Lung (tissue), 12 donors: ENCODE data around the gene NUP98. TPM values are rescaled to one million over a fixed set of nuclear protein-coding genes. Genes with fewer than 3 reads are reported as not detected.

Experiments
- ATAC-seq: fragments of 200-7000 bp; cut with Tn5 transposase; one replicate; pipeline ENCODE4 v1.9.1; 2020; ENCODE audit warnings: moderate number of reproducible peaks; ENCODE audit not compliant: insufficient read depth, low FRiP score
- DNase-seq, 3 donors: peaks; one replicate each; pipeline ENCODE4 v3.0.0-alpha.2; 2013 to 2017
- H3K27ac ChIP-seq, 2 donors: one replicate each; pipeline ENCODE4 v1.5.1; 2013; ENCODE audit warnings: mild to moderate bottlenecking in 2 of 2, moderate library complexity in 2 of 2, control low read depth in 1 of 2, inconsistent platforms in 1 of 2, low read depth in 1 of 2, low read length in 1 of 2
- H3K27me3 ChIP-seq, 3 donors: one replicate each; pipeline ENCODE4 v1.5.1; 2013; ENCODE audit warnings: low read length in 2 of 3; ENCODE audit not compliant: control insufficient read depth in 3 of 3, insufficient read depth in 3 of 3
- H3K36me3 ChIP-seq, 4 donors: one replicate each; pipeline ENCODE4 v1.5.1; 2013; ENCODE audit warnings: low read length in 4 of 4, mild to moderate bottlenecking in 1 of 4, moderate library complexity in 1 of 4; ENCODE audit not compliant: control insufficient read depth in 4 of 4, insufficient read depth in 4 of 4
- H3K4me1 ChIP-seq, 5 donors: one replicate each; pipeline ENCODE4 v1.5.1; 2013; ENCODE audit warnings: low read length in 5 of 5, mild to moderate bottlenecking in 2 of 5, moderate library complexity in 1 of 5; ENCODE audit not compliant: control insufficient read depth in 5 of 5, insufficient read depth in 5 of 5
- H3K4me3 ChIP-seq: one replicate; pipeline ENCODE4 v1.5.1; 2013; ENCODE audit warnings: mild to moderate bottlenecking, control low read depth, moderate library complexity
- H3K9ac ChIP-seq, 2 donors: one replicate each; pipeline ENCODE4 v1.5.1; 2013; ENCODE audit warnings: low read length in 2 of 2, control low read depth in 1 of 2; ENCODE audit not compliant: insufficient read depth in 1 of 2
- H3K9me3 ChIP-seq, 4 donors: one replicate each; pipeline ENCODE4 v1.5.1; 2013; ENCODE audit warnings: low read length in 3 of 4, mild to moderate bottlenecking in 1 of 4, moderate library complexity in 1 of 4; ENCODE audit not compliant: control insufficient read depth in 4 of 4, insufficient read depth in 3 of 4
- WGBS, 2 donors: extraction: QIAGEN DNeasy Blood & Tissue Kit; methylation state at CpG; one replicate each; pipeline ENCODE4 v1.1.7; 2013; 5-methylcytosine and 5-hydroxymethylcytosine counted together
- polyA plus RNA-seq, 2 donors: library from polyadenylated mRNA; stranded (reverse); fragments of 200-250 nt; gene quantifications; one replicate each; pipeline ENCODE4 v1.2.1, GENCODE V29; 2013
- total RNA-seq, 2 donors: library from RNA; depleted of rRNA in 1 of 2; stranded (reverse); fragments of >200 nt in 1 of 2; gene quantifications; one replicate each; pipeline ENCODE4 v1.2.1, GENCODE V29; 2014 to 2021
- TF ChIP-seq, protein P1 (sequence below): IDR thresholded peaks from 2 replicates; pipeline ENCODE4 v1.5.1; 2012; ENCODE audit warnings: mild to moderate bottlenecking; ENCODE audit errors: control extremely low read depth, extremely low read depth
- donor health status: control.
- donor health status: control.
- donor health status: Bipolar disorder and iron deficiency.
- donor health status: healthy.
- donor health status: DM: yes; HTN: yes; CAD: no.

The NUP98 gene
- total and polyA plus RNA-seq, 4 donors: 16.6 to 109 (median 59.7) TPM

- no peak for DNase-seq
- 92 to 94% methylated on average over 5 of the region's 5 CpGs for WGBS, 2 donors
- Histone ChIP-seq H3K4me1 (no peaks in the 10 kb centered on the region), H3K4me3 (no peak overlapping the region), H3K9ac (no peak overlapping the region), H3K27ac (no peak overlapping the region), H3K36me3 (peaks cover 14 to 53% (median 31%) of the 10 kb centered on the region in 4 donors), H3K9me3 (peaks cover 0 to 5% (median 0%) of the 10 kb centered on the region in 4 donors), H3K27me3 (no peaks in the 10 kb centered on the region)
- TF ChIP-seq, protein P1, sequence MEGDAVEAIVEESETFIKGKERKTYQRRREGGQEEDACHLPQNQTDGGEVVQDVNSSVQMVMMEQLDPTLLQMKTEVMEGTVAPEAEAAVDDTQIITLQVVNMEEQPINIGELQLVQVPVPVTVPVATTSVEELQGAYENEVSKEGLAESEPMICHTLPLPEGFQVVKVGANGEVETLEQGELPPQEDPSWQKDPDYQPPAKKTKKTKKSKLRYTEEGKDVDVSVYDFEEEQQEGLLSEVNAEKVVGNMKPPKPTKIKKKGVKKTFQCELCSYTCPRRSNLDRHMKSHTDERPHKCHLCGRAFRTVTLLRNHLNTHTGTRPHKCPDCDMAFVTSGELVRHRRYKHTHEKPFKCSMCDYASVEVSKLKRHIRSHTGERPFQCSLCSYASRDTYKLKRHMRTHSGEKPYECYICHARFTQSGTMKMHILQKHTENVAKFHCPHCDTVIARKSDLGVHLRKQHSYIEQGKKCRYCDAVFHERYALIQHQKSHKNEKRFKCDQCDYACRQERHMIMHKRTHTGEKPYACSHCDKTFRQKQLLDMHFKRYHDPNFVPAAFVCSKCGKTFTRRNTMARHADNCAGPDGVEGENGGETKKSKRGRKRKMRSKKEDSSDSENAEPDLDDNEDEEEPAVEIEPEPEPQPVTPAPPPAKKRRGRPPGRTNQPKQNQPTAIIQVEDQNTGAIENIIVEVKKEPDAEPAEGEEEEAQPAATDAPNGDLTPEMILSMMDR: no peak
- no peak for ATAC-seq
Measured at GRCh38 chr11:3669742-3670183, 127.6 kb downstream of the NUP98 start.

GRCh38 chr11:3669128-3669527 lies 128.2 kb downstream of the NUP98 start:
- H3K9me3 ChIP-seq: peaks cover 0 to 5% (median 0%) of the 10 kb centered on the region in 4 donors
- H3K27ac ChIP-seq: no peak overlapping the region
- H3K36me3 ChIP-seq: peaks cover 12 to 57% (median 28%) of the 10 kb centered on the region in 4 donors
- no peaks in the 10 kb centered on the region for H3K27me3 ChIP-seq
- H3K4me1 ChIP-seq: no peaks in the 10 kb centered on the region
- H3K4me3 ChIP-seq: no peak overlapping the region
- TF ChIP-seq, protein P1: no peak
- ATAC-seq: no peak
- no peak overlapping the region for H3K9ac ChIP-seq
- no peak for DNase-seq
- WGBS, 2 donors: 96% methylated on average over 7 of the region's 7 CpGs

- no peaks in the 10 kb centered on the region for H3K4me1 ChIP-seq
- DNase-seq: no peak
Measured at GRCh38 chr11:3667149-3668035, 130.0 kb downstream of the NUP98 start.

More at GRCh38 chr11:3667149-3668035, 130.0 kb downstream of the NUP98 start:
- Histone ChIP-seq H3K9me3 (peaks cover 0 to 5% (median 0%) of the 10 kb centered on the region in 4 donors), H3K27me3 (no peaks in the 10 kb centered on the region), H3K36me3 (peaks cover 7 to 57% (median 21%) of the 10 kb centered on the region in 4 donors), H3K27ac (no peak overlapping the region), H3K4me3 (no peak overlapping the region), H3K9ac (no peak overlapping the region)
- ATAC-seq: no peak
- TF ChIP-seq, protein P1: no peak
- WGBS, 2 donors: 98% methylated on average over 89 of the region's 89 CpGs
